Spleen (tissue), 7 donors: ENCODE data around the gene TRIM43B.
"Not testable (repeated sequence)": the region's sequence is repeated elsewhere in the genome, so short reads cannot be mapped to it uniquely, and the experiment has no call there.

Source experiments
- POLR2A ChIP-seq, 3 donors: fragments of 450-650 bp; IDR thresholded peaks; one replicate each; pipeline ENCODE4 v1.5.1; 2017; ENCODE audit warnings: antibody characterized with exemption in 3 of 3, mild to moderate bottlenecking in 1 of 3
- POLR2AphosphoS5 ChIP-seq, 3 donors: sonication (generic); formaldehyde crosslinking; IDR thresholded peaks; one replicate each; pipeline ENCODE4 v1.5.1; 2017; ENCODE audit warnings: antibody characterized with exemption in 3 of 3
- TF ChIP-seq, protein P1 (sequence below), 11 experiments: fragments of 200-600 bp in 7 of 11; fragments of 450-650 bp in 4 of 11; sonication (generic) in 4 of 11; IDR thresholded peaks in 8 of 11; conservative IDR thresholded peaks in 3 of 11; 1 replicate in 7 of 11; 2 replicates in 4 of 11; pipeline versions ENCODE4 v1.4.0 to v1.8.0; 2016 to 2021; ENCODE audit warnings: antibody characterized with exemption in 11 of 11, inconsistent platforms in 4 of 11, mild to moderate bottlenecking in 1 of 11
- donor health status: DM: no; HTN: no; CAD: no; lungs with moderate emphysema.
- donor health status: DM: no; HTN: no; CAD: no.
- donor health status: DM: no; HTN: no; CAD: no.

- not testable (repeated sequence) for TF ChIP-seq POLR2AphosphoS5, POLR2A (IDR thresholded peaks at IDR 0.05)
- TF ChIP-seq, protein P1, sequence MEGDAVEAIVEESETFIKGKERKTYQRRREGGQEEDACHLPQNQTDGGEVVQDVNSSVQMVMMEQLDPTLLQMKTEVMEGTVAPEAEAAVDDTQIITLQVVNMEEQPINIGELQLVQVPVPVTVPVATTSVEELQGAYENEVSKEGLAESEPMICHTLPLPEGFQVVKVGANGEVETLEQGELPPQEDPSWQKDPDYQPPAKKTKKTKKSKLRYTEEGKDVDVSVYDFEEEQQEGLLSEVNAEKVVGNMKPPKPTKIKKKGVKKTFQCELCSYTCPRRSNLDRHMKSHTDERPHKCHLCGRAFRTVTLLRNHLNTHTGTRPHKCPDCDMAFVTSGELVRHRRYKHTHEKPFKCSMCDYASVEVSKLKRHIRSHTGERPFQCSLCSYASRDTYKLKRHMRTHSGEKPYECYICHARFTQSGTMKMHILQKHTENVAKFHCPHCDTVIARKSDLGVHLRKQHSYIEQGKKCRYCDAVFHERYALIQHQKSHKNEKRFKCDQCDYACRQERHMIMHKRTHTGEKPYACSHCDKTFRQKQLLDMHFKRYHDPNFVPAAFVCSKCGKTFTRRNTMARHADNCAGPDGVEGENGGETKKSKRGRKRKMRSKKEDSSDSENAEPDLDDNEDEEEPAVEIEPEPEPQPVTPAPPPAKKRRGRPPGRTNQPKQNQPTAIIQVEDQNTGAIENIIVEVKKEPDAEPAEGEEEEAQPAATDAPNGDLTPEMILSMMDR (IDR thresholded peaks at IDR 0.05 in 8 of 11, conservative IDR thresholded peaks at IDR 0.05 in 3 of 11): not testable (repeated sequence)
Observed at GRCh38 chr2:95435872-95436209, 48.7 kb downstream of the TRIM43B start.
